ENCODE measurements around the gene NR0B2.

- TF ChIP-seq CTCF (IDR thresholded peaks at IDR 0.05): no peak
- TF ChIP-seq NR3C1 (IDR thresholded peaks at IDR 0.05): no peak
- no peak for TF ChIP-seq PHF8 (IDR thresholded peaks at IDR 0.05; ENCODE audit: borderline replicate concordance, low read depth)
- TF ChIP-seq CHD4 (IDR thresholded peaks at IDR 0.05; ENCODE audit: borderline replicate concordance): no peak
- TF ChIP-seq NFE2L2 (conservative IDR thresholded peaks at IDR 0.05; ENCODE audit: low read length): no peak
- TF ChIP-seq CHD2 (IDR thresholded peaks at IDR 0.05; ENCODE audit: low read length, partially characterized antibody): no peak
- no peak for TF ChIP-seq EP300 (IDR thresholded peaks at IDR 0.05)
- TF ChIP-seq RFX5 (IDR thresholded peaks at IDR 0.05): no peak
Measured at GRCh38 chr1:26864610-26865480, 48.9 kb downstream of the NR0B2 start.

Data from A549 (cell line).